HG03575 (cell line): ENCODE data around the gene ZMYM4.
"Not testable (repeated sequence)": the region's sequence is repeated elsewhere in the genome, so short reads cannot be mapped to it uniquely, and the experiment has no call there.

Source experiments
- ATAC-seq: cut with Tn5 transposase; IDR thresholded peaks from one replicate; pipeline ENCODE4 v1.9.1; 2021; ENCODE audit not compliant: unreplicated experiment, insufficient number of reproducible peaks, low FRiP score; ENCODE audit errors: extremely low read depth

The ZMYM4 gene

DNA sequence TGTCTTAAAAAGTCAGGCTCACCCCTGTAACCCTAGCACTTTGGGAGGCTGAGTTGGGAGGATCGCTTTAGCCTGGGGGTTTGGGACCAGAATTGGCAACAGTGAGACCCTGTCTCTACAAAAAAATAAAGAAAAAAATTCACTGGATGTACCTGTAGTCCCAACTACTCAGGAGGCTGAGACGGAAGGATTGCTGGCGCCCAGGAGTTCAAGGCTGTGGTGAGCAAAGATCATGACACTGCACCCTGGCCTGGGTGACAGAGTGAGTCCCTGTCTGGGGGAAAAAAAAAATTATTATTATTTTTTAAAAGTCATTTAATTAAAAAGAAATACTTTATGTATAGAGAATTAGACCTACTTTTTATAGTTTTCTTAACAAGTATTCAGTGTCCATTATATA, 47.1 kb downstream of the ZMYM4 start:
- no peak for ATAC-seq

DNA sequence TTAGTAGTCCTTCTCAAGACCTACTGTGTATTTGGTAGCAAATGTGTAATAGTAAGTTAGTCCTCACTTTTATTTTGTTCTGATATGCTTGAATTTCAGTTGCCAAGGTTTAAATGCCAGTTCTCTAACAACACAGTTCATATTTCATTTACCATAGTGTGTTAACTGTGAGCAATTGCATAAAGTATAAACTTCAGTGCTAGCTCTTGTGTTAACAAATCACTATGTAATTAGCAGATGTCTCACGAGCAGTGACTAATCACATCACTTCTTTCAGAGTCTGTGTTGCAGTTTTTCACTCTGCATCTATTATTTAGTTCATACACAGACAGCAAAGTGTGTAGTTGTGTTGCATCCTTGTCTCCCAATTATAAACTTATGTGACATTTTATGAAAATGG, 47.8 kb downstream of the ZMYM4 start:
- no peak for ATAC-seq

DNA sequence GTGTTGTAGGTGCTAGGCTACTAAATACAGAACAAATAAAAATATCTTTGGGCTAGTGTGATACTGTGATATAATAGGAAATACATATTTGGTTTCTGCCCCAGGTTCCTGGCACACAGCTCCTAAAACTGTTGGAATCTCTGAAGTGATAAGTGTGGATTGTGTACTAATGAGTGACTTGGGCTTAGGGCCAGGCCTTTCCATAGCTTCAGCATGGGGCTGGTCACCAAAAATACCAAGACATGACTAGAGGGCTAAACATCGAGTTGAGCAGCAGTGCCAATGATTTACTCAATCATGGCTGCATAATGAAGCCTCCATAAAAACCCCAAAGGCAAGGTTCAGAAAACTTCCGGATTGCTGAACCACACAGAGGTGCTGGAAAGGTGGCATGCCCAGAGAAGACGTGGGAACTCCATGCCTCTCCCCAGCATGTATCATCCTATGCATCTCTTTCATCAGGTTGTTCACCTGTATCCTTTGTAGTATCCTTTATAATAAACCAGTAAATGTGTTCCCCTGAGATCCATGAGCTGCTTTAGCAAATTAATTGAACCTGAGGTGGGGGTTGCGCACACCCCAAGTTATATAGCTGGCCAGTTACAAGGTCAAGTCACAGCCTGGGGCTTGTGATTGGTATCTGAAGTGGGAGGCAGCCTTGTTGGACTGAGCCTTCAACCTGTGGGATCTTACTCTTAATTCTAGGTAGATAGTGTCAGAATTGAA, 51.6 kb downstream of the ZMYM4 start:
- no peak for ATAC-seq

DNA sequence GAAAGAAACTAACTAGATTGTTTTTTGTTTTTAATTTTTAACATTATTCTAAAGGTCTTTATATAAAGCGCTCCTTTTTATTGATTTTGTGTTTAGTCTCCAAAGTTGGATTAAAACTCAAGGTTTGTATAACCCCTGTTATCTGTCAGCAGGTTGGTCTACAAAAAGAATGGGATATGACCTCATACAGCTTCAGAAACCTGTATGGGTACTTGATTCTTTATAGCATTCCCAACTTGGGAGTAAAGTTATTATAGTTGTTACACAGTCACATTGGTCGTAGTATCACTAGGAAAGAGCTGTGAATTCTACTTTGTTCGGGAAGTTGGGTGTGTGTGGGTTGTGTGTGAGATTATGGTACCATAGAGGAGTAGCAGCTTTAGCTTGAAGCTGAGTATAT, 52.4 kb downstream of the ZMYM4 start:
- ATAC-seq: no peak

DNA sequence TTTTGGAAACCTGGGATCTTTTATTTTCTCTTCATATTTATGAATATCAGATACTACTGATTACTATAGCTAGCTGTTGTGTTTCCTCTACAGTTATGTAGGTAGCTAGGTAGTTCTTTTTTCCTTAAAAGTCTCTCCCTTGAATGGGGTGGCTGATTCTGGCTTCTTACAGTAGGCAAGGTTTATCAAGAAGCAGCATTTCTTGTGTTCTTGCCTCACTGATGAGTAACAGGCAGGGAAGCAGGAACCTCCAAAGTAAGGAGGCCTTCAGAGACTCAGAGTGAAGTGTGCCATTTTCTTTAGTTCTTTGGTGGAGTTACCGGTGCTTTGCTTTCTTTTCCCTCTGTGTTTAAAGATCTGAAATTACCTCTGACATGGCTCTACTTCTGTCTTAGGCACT, 56.0 kb downstream of the ZMYM4 start:
- no peak for ATAC-seq

DNA sequence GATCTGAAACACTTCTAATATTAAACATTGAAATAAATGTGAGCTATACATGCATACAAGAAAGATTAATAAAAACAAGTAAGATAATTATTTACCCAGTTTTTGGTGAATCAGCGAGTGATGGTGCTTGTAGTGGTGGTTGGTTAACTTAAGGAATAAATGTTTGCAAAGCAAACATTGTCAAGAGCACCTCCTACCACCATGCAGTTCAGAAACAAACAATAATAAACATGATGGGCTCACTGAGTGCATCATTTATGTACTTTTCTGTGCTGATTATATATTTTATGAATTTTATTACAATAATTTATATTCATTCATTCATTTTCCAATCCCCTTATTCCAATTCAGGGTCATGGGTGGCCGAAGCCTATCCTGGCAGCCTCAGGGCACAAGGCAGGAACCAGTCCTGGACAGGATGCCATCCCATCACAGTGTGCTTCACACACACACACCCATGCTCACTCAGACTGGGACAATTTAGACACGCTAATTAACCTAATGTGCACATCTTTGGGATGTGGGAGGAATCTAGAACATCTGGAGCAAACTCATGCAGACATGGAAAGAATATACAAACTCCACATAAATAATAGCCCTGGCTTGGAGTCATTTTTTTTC, 57.8 kb downstream of the ZMYM4 start:
- no peak for ATAC-seq

DNA sequence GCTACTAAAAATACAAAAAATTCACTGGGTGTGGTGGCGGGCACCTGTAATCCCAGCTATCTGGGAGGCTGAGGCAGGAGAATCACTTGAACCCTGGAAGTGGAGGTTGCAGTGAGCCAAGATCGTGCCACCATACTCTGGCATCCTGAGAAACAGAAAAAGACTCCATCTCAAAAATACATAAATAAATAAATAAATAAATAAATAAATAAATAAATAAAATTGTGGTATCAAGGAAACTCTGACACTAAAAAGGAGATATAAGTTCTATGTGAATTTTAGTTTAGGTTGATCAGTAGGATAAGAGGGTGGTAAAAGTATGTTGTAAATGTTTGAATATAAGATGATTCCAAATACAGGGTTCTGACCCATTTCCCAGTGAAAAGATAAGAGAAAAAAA, 63.1 kb downstream of the ZMYM4 start:
- not testable (repeated sequence) for ATAC-seq

DNA sequence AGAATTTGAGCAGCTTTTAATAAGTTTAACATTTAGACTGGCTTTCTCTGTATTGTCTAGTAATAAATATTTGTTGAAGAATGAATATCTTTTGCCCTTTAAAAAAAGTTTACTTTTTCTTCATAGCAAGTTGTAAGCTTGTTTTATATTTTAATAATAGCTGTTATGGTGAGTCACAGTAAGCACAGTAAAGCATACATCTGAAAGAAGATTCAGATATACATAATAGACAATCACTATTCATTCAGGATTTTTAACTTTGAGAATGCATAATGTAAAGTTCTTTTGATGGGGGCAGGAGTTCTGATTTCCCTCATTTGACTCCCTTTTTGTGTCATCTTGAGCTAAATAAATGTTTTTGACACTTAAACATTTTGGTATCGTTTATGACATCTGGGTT, 66.0 kb downstream of the ZMYM4 start:
- ATAC-seq: no peak

DNA sequence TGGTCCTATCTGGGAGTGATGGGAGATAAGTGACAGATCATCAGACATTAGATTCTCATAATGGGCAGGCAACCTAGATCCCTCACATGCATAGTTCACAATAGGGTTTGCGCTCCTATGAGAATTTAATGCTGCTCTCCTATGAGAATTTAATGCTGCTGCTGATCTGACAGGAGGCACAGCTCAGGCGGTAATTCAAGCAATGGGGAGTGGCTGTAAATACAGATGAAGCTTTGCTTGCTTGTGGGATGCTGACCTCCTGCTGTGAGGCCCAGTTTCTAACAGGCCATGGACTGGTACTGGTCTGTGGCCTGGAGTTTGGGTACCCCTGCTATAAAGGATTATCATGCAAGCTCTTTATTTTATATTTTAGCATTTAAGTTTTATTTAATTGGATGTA, 72.0 kb downstream of the ZMYM4 start:
- ATAC-seq: no peak

DNA sequence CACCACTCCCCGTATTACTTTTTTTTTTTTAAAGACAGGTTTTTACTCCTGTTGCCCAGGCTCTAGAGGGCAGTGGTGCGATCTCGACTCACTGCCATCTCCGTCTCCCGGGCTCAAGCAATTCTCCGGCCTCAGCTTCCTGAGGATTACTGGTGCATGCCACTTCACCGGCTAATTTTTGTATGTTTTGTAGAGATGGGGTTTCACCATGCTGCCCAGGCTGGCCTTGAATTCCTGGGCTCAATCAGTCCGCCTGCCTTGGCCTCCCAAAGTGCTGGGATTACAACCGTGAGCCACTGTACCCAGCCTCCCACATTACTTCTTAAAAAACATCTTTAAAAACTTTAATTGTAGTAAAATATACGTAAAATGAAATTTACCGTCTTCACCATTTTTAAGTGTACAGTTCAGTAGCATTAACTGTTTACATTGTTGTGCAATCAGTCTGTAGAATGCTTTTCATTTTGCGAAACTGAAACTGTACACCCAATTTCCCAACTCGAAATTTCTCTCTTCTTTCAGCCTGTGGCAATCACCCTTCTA, 77.0 kb downstream of the ZMYM4 start:
- no peak for ATAC-seq

DNA sequence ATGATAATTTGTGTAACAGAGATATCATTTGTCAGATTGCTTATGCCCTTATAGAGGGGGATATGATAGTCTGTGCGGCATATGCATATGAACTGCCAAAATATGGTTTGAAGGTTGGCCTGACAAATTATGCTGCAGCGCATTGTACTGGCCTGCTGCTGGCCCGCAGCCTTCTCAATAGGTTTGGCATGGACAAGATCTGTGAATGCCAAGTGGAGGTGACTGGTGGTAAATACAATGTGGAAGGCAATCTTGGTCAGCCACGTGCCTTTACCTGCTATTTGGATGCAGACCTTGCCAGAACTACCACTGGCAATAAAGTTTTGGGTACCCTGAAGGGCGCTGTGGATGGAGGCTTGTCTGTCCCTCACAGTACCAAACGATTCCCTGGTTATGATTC, 82.4 kb downstream of the ZMYM4 start:
- no peak for ATAC-seq

DNA sequence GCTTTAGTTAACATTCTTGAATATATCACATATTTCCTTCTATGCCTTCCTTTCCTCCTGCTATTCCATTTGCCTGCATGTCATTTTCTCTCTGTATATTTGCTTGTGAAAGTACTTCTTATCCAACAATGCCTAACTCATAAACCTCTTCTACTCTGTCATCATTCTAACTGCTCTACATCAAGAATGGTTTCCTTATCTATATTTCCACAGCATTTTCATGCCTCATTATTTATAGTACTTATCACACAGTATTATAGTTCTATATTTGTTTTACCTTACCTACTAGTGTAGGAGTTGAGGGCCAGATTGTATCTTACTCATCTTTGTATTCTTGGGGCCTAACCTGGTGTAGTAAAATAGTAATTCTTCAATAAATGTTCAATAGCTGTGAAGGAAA, 91.5 kb downstream of the ZMYM4 start:
- no peak for ATAC-seq

DNA sequence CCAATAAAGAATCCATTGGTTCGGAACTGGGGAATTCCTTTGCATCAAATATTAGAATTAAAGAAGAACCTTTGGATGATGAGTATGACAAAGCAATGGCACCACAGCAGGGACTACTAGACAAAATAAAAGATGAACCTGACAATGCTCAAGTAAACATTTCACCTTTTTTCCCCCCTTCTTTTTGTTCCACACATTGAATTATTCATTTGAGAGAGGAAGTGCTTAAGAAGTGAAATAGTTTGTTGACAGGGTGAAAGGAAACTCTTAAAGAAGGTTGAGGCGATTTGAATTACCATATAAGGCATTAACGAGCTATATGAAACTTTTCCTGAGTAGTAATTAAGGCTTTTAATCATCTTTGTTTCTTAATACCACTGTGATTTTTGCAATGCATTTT, 93.1 kb downstream of the ZMYM4 start:
- ATAC-seq: no peak

DNA sequence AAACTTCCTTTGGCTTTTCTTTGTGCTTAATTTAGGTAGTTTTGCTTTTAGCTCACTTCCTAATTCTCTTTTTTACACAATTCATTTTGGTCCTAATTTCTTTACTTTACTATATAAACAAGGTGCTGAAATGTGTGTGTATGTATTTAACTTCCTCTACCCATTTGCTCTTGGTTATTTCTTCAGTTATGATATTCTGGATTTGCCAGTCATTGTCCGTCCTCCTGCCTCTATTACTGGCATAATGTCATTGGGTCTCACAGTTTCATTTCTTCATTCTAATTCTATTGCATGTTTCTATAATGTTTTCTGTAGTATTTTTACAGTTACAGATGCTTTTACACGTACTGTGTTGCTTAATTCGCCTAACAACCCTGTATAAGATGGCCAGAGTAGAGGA, 96.2 kb downstream of the ZMYM4 start:
- no peak for ATAC-seq

DNA sequence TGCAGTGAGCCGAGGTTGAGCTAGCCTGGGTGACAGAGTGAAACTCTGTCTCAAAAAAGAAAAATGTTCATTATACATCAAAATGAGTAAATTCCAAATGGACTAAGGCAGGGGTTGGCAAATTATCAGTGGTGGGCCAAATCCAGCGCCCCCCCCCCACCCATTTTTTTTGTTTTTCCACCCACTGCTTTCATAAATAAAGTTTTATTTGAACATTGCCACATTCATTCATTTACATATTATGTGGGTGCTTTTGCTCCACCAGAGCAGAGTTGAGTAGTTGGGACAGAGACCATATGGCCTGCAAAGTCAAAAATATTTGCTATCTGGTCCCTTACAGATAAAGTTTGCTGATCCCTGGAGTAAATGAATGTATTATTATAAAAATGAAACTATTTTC, 99.4 kb downstream of the ZMYM4 start:
- ATAC-seq: no peak

DNA sequence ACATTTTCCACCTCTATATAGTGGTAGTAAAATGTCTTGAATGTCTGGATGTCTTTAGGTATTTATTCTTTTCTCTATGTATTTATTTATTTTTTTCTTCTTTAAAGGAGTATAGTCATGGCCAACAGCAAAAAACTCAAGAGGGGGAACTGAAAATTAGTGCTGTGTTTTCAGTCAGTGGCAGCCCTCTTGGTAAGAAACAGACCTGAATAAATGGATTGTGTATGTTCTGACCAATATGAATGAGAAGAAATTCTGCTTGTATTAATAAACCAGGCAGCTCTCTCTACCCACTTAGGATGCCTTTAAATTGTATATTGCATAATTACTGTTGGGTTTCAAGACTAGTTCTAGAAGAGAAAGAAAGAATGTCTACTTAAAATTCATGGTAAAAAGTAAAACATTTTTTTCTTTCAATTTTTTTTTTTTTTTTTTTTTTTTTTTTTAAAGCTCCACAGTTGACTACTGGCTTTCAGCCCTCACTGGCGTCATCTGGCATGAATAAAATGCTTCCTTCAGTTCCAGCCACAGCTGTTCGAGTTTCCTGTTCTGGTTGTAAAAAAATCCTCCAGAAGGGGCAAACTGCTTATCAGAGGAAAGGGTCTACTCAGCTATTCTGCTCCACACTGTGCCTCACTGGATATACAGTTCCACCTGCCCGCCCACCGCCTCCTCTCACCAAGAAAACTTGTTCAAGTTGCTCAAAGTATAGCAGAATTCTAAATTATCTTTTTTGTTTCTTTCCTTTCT, 101.6 kb downstream of the ZMYM4 start:
- no peak for ATAC-seq

DNA sequence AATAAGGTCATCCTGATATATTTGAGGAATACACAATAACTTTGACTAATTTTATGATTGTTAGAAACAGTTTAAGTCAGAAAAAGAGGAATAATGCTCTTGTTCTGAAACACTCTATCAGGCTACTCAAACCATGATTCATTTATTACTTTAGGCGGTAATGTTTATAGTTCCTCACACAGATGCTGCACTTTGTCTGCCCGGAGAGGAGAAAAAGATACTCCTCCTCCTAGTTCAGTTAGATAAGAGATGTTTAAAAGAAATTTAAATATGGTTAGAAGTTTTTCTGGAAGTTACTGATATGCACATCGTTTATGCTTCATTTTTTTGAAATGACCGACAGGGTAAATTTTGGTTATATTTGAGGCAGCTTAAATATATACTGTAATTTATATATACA, 103.0 kb downstream of the ZMYM4 start:
- no peak for ATAC-seq

DNA sequence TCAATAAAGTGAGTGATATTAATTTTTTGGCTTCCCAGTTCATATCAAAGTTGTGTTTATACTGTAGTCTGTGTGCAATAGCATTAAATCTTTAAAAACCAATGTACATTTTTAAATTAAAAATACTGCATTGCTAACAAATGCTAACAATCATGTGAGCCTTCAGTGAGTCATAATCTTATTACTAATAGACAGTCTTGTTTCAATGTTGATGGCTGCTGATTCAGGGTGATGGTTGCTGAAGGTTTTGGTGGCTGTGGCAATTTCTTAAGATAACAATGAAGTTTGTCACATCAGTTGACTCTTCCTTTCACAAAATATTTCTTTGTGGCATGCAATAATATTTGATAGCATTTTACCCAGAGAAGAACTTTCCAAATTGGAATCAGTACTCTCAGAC, 109.0 kb downstream of the ZMYM4 start:
- no peak for ATAC-seq

DNA sequence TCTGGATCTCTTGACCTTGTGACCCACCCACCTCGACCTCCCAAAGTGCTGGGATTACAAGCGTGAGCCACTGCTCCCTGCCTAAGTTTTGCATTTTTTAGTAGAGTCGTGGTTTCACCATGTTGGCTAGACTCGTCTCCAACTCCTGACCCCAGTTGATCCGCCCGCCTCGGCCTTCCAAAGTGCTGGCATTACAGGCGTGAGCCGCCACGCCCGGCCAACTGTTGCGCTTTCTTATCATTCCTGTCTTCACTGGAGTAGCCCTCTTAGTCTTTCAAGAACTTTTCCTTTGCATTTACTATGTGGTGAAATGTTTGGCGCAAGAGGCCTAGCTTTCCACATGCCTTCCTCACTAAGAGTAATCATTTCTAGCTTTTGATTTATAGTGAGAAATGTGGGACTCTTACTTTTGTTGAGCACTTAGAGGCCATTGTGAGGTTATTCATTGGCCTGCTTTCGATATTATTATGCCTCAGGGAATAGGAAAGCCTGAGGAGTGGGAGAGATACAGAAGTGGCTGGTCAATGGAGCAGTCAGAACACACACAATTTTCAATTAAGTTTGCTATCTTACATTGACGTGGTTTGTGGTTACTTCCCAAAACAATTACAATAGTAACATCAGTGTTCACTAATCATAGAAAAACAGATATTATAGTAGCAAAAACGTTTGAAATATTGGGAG, 111.0 kb downstream of the ZMYM4 start:
- no peak for ATAC-seq

DNA sequence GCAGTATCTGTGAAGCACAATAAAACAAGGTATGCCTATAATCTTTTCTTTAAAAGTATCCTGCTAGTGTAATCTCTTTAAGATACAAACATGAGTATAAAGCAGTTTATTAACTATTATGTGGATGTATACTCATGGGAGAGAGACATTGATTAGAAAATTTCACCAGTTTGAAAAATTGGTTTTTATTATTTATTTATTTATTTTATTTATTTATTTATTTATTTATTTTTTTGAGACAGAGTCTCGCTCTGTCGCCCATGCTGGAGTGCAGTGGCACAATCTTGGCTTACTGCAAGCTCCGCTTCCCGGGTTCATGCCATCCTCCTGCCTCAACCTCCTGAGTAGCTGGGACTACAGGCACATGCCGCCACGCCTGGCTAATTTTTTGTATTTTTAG, 111.6 kb downstream of the ZMYM4 start:
- not testable (repeated sequence) for ATAC-seq
